Dermis lymphatic vessel endothelial cell (primary cell): ENCODE measurements around the gene TMEM208. TPM values are rescaled to one million over a fixed set of nuclear protein-coding genes. Genes with fewer than 3 reads are reported as not detected.

ENCODE experiments used
- total RNA-seq: library from RNA; depleted of rRNA; stranded (reverse); fragments of >200 nt; gene quantifications from 2 replicates; pipeline ENCODE4 v1.2.1, GENCODE V29; 2014

The TMEM208 gene
- total RNA-seq, result 25.7 and 27.7 TPM in 2 replicates

GRCh38 chr16:67226804-67227566 is at the start of gene TMEM208:
TMEM208 (plus strand) TSS chr16:67227130; CDS start chr16:67227219, 89 bp downstream.

GRCh38 chr16:67183627-67184452 is 43.1 kb upstream of the TMEM208 start, which contains the start of gene MATCAP1:
MATCAP1 (minus strand) TSS chr16:67183963; CDS start chr16:67180610, 3,353 bp downstream.

GRCh38 chr16:67190041-67190440 is 36.9 kb upstream of the TMEM208 start, which contains the start of gene EXOC3L1:
EXOC3L1 (minus strand) TSS chr16:67190136; CDS start chr16:67189676, 460 bp downstream.

GRCh38 chr16:67191995-67192681 is 34.8 kb upstream of the TMEM208 start, which contains the start of gene E2F4:
E2F4 (plus strand) TSS chr16:67192155; CDS start chr16:67192228, 73 bp downstream.

GRCh38 chr16:67199011-67199807 is 27.7 kb upstream of the TMEM208 start, which contains the start of gene ELMO3:
ELMO3 (plus strand) TSS chr16:67199131; CDS start chr16:67199327, 196 bp downstream.

GRCh38 chr16:67247192-67248072 is 20.5 kb downstream of the TMEM208 start, which contains the start of gene FHOD1:
FHOD1 (minus strand) TSS chr16:67247481; CDS start chr16:67247410, 71 bp downstream.

GRCh38 chr16:67248401-67249177 is 21.7 kb downstream of the TMEM208 start, which contains the start of gene SLC9A5:
SLC9A5 (plus strand) TSS chr16:67248979; CDS start chr16:67249015, 36 bp downstream.

Other genes starting within 250 kb of the TMEM208 start
- 0.60 and 2.0 TPM in 2 replicates for gene CES4A, start 238.5 kb upstream of the TMEM208 start, total RNA-seq
- gene CBFB, start 198.0 kb upstream of the TMEM208 start, total RNA-seq, result 47.6 and 71.9 TPM in 2 replicates
- gene PHAF1, start 117.2 kb upstream of the TMEM208 start, total RNA-seq, result 10.0 and 11.8 TPM in 2 replicates
- gene B3GNT9, start 76.1 kb upstream of the TMEM208 start, total RNA-seq, result 4.0 and 8.0 TPM in 2 replicates
- 14.0 and 20.4 TPM in 2 replicates for gene TRADD, start 67.2 kb upstream of the TMEM208 start, total RNA-seq
- 5.6 and 6.1 TPM in 2 replicates for gene FBXL8, start 67.2 kb upstream of the TMEM208 start, total RNA-seq
- 0.54 and 1.1 TPM in 2 replicates for gene HSF4, start 62.4 kb upstream of the TMEM208 start, total RNA-seq
- gene NOL3, start 56.6 kb upstream of the TMEM208 start, total RNA-seq, result 4.0 and 4.9 TPM in 2 replicates
- gene MATCAP1, start 43.2 kb upstream of the TMEM208 start, total RNA-seq, result 4.6 and 8.7 TPM in 2 replicates
- 47.2 and 80.1 TPM in 2 replicates for gene EXOC3L1, start 37.0 kb upstream of the TMEM208 start, total RNA-seq
- 46.4 and 62.6 TPM in 2 replicates for gene E2F4, start 35.0 kb upstream of the TMEM208 start, total RNA-seq
- 0.65 and 0.86 TPM in 2 replicates for gene ELMO3, start 28.0 kb upstream of the TMEM208 start, total RNA-seq
- gene FHOD1, start 20.4 kb downstream of the TMEM208 start, total RNA-seq, result 11.9 and 14.4 TPM in 2 replicates
- gene SLC9A5, start 21.8 kb downstream of the TMEM208 start, total RNA-seq, result 0.33 and 0.34 TPM in 2 replicates
- gene PLEKHG4, start 52.4 kb downstream of the TMEM208 start, total RNA-seq, result 7.5 and 9.8 TPM in 2 replicates
- not detected in 2 replicates for gene KCTD19, start 99.6 kb downstream of the TMEM208 start, total RNA-seq
- gene LRRC36, start 99.7 kb downstream of the TMEM208 start, total RNA-seq, result 0.11 TPM in 1 of 2 replicates, not detected in the other
- 0.09 and 0.11 TPM in 2 replicates for gene TPPP3, start 166.4 kb downstream of the TMEM208 start, total RNA-seq
- gene ZDHHC1, start 189.3 kb downstream of the TMEM208 start, total RNA-seq, result 4.2 and 6.0 TPM in 2 replicates
- gene HSD11B2, start 204.0 kb downstream of the TMEM208 start, total RNA-seq, result 0.09 TPM in 1 of 2 replicates, not detected in the other